ENCODE results near the gene LYSMD2. TPM values are rescaled to one million over a fixed set of nuclear protein-coding genes. Genes with fewer than 3 reads are reported as not detected.

The LYSMD2 gene
- total RNA-seq, 4 donors from 2014 or later: 11.0 to 15.0 (median 12.9) TPM

GRCh38 chr15:51780636-51781035, 43.2 kb upstream of the LYSMD2 start:
- peaks cover 0 to 36% (median 0%) of the 10 kb centered on the region in 3 donors for H3K36me3 ChIP-seq
- WGBS, 2 donors: 63 to 67% methylated on average over 1 of the region's 1 CpG

GRCh38 chr15:51776952-51777569, 39.6 kb upstream of the LYSMD2 start:
- TF ChIP-seq CTCF (IDR thresholded peaks at IDR 0.05) (peak; percentile 30 to 83 (median 79)), POLR2A (IDR thresholded peaks at IDR 0.05) (no peak)
- 36 to 50% methylated on average over 6 of the region's 6 CpGs for WGBS, 2 donors
- H3K4me1 ChIP-seq: peaks cover 0 to 26% (median 5%) of the 10 kb centered on the region in 3 donors
- H3K27ac ChIP-seq: peak overlapping the region in 2 of 4 donors; percentile 42 to 49
- DNase-seq: no peak
- intact Hi-C loops (cut with DNase I): no loop called here
- H3K36me3 ChIP-seq: peaks cover 0 to 40% (median 5%) of the 10 kb centered on the region in 3 donors
- no peaks in the 10 kb centered on the region for H3K27me3 ChIP-seq
- no peak overlapping the region for H3K4me3 ChIP-seq
- no peaks in the 10 kb centered on the region for H3K9me3 ChIP-seq

More at GRCh38 chr15:51780636-51781035, 43.2 kb upstream of the LYSMD2 start:
- Histone ChIP-seq H3K4me1 (peaks cover 0 to 48% (median 5%) of the 10 kb centered on the region in 3 donors), H3K27ac (no peak overlapping the region), H3K4me3 (no peak overlapping the region), H3K27me3 (no peaks in the 10 kb centered on the region), H3K9me3 (no peaks in the 10 kb centered on the region)
- DNase-seq: no peak
- TF ChIP-seq CTCF (IDR thresholded peaks at IDR 0.05) (no peak), POLR2A (IDR thresholded peaks at IDR 0.05) (no peak)
- intact Hi-C loops (cut with DNase I): no loop called here

DNA sequence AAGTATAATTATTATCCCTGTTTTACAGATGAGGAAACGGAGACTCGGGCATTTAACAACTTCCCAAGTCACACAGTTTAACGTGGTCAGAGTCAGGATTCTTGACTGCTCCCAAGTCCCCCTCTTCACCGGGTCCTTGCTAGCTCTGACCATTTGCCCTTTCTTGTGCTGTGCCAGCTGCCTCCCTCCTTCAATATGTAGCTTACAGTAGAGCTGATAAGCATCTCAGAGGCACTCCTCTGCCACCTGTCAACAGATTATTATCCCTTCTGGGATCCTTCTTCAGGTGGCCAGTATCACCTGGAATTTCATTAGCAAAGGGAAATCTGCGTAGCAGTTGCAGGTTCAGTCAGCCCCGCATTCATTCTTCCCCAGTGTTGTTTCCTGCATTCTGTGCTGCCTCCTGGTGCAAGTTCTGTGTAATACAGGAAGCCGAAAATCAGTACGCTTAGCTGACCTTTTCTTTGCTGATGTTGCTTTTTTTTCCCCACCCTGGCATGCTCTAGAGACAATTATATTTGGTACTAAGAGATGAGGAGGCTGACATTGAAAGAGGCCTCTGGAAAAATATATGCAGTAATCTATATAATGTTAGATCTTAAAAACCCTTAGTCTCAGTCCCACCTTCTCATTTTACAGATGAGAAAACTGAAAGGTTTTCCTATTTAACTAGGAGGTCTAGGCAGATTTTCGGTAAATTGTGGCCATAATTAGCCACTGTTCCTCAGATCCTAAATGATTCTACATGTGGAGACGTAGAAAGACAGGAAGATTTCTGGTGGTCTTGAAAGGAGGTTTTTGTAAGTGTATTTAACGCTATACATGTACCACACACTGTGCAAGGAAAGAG, 38.7 kb upstream of the LYSMD2 start:
- no peak for DNase-seq
- Histone ChIP-seq H3K36me3 (peaks cover 0 to 40% (median 5%) of the 10 kb centered on the region in 3 donors), H3K27ac (peak overlapping the region in 2 of 4 donors; percentile 42 to 49), H3K27me3 (no peaks in the 10 kb centered on the region), H3K4me3 (no peak overlapping the region), H3K9me3 (no peaks in the 10 kb centered on the region), H3K4me1 (peaks cover 0 to 21% (median 5%) of the 10 kb centered on the region in 3 donors)
- TF ChIP-seq CTCF (IDR thresholded peaks at IDR 0.05): peak; percentile 68 to 86 (median 78)
- TF ChIP-seq POLR2A (IDR thresholded peaks at IDR 0.05): no peak
- intact Hi-C loops (cut with DNase I): loop anchor here (2.0 kb wide), 1 partner anchor 125 kb away; no protein-coding TSS in a partner anchor
- 47 to 62% methylated on average over 11 of the region's 11 CpGs for WGBS, 2 donors

DNA sequence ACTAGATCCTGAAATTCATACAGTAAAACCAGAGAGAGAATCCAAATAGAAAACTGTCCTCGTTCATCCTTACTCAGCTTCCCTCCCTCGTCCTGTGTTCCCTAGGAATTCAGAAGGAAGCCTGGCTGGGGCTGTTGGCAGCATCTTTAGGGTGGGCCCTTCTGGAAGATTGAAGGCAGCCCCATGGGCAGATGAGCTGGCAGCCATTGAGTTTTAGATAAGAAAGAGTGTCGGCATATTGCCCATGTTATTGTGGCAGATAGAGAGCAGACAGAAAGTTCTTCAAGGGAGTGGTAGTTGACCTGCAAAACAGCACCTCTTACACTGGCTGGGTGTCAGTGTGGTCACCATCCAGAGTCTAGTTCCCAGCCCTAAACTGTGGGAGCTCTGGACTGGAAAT, 37.5 kb upstream of the LYSMD2 start:
- peaks cover 0 to 40% (median 5%) of the 10 kb centered on the region in 3 donors for H3K36me3 ChIP-seq
- H3K4me1 ChIP-seq: peaks cover 0 to 12% (median 5%) of the 10 kb centered on the region in 3 donors
- no peak overlapping the region for H3K4me3 ChIP-seq
- H3K27me3 ChIP-seq: no peaks in the 10 kb centered on the region
- TF ChIP-seq CTCF (IDR thresholded peaks at IDR 0.05) (no peak), POLR2A (IDR thresholded peaks at IDR 0.05) (no peak)
- intact Hi-C loops (cut with DNase I): loop anchor here (2.0 kb wide), 1 partner anchor 124 kb away; no protein-coding TSS in a partner anchor
- no peak overlapping the region for H3K27ac ChIP-seq
- H3K9me3 ChIP-seq: no peaks in the 10 kb centered on the region
- DNase-seq: no peak
- 60 to 97% methylated on average over 3 of the region's 3 CpGs for WGBS, 2 donors

DNA sequence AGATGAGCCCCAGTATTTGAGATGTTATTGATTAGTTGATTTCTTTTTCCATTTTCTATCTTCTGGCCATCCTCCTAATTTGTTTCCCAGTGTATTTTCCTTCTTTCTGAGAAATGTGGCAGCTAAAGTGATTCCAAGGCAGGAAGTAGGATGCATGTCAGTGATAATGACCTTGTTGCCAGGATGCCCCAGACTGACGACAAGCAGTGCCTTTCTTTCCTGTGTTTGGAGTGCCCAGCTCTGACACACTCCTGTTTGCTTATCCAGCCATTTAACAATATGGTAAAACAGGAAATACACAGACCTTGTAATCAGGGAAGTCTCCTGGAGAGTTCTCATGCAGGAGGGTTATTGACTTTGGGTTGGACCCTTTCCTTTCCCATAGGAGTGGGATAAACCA, 34.3 kb upstream of the LYSMD2 start:
- Histone ChIP-seq H3K36me3 (peaks cover 0 to 64% (median 5%) of the 10 kb centered on the region in 3 donors), H3K27ac (no peak overlapping the region), H3K4me3 (no peak overlapping the region), H3K9me3 (no peaks in the 10 kb centered on the region), H3K4me1 (peaks cover 0 to 15% (median 5%) of the 10 kb centered on the region in 3 donors), H3K27me3 (no peaks in the 10 kb centered on the region)
- intact Hi-C loops (cut with DNase I): no loop called here
- DNase-seq: no peak
- WGBS, 2 donors: 58 to 67% methylated on average over 1 of the region's 1 CpG
- TF ChIP-seq CTCF (IDR thresholded peaks at IDR 0.05) (no peak), POLR2A (IDR thresholded peaks at IDR 0.05) (no peak)
